HG02610 (cell line): ENCODE measurements around the gene HDAC4.

Source experiments
- ATAC-seq: cut with Tn5 transposase; IDR thresholded peaks from one replicate; pipeline ENCODE4 v1.9.1; 2021; ENCODE audit warnings: mild to moderate bottlenecking, moderate library complexity; ENCODE audit not compliant: unreplicated experiment

HDAC4 gene

DNA sequence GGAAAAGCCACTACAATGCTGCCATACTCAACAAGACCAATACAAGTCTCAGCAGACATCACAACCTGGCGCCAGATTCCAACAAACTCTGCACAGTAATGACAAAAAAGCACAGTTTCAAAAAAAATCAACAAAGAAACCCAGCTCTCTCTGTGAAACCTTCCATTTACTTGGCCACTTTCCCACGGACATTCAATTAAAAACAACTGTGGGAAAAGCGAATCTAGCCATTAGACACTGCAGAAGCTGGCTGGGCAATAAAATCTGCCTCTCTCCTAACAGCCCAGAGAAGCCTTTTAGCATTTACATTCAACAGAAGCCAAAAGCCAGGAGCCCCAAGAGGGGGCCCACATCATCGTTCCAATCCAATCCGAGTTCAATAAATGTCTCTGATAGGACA is 128.9 kb downstream of the HDAC4 start:
- no peak for ATAC-seq

DNA sequence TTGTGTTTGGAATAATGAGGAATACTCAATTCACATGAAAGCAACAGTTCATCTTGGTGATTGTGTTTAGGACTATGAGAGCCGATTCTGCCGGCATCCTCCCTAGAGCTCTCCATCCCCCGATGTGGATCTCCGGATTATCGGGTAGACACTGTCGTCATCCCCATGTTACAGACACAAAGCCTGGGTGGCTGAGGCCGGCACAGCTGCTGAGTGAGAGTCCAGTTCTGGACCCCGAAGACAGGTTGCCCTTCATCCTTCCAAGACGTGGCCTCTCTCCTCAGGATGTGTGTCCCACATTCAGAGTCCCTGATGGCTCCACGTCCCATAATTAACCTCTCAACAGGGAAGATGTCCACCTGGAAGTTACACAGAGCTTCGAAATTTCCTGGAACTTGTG is 129.3 kb downstream of the HDAC4 start:
- no peak for ATAC-seq

DNA sequence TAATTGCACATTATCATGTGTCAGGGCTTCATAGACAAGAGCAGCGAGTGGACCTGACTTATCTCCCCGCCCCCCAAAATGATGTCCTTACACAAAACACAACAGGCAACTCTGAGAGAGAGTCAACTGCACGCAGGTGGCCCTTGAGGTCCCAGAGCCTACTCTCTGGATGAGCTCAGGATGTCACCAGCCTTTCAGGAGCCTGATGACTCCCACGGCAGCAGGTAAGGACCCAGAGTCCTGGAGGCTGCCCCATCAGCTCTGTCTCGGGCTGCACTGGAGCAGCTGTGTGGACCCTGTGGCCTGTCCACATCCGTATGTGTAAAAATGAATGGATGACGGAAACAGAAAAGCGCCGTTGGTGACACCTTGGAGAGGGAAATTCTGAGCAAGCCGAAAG is 130.9 kb downstream of the HDAC4 start:
- ATAC-seq = no peak

DNA sequence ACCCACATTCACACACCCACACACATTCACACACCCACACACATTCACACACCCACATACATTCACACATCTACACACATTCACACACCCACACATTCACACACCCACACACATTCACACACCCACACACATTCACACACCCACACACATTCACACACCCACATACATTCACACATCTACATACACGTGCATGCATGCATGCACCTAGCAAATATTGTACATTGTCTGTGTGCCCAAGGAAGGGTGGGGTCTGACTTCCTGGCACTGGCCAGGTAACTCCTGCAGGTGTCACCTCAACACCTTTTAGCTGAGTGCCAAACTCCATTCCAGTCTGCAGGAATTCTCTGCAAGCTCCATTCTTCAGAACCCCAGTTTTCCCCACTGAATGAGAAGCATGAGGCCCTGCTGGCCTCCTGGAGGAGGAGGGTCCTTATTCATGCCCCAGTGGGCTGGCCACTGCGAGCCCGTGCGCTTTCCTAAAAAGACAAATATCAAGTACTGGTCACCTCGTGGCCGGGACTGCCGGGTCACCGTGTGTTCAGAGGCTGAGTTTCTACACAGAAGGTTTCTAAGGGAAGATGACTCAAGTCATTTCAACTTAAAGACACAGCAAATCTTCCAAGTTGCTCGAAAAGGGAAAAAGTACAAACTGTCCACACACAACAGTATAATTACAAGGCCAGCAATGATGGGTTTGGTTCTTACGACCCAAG is 131.5 kb downstream of the HDAC4 start:
- no peak for ATAC-seq

DNA sequence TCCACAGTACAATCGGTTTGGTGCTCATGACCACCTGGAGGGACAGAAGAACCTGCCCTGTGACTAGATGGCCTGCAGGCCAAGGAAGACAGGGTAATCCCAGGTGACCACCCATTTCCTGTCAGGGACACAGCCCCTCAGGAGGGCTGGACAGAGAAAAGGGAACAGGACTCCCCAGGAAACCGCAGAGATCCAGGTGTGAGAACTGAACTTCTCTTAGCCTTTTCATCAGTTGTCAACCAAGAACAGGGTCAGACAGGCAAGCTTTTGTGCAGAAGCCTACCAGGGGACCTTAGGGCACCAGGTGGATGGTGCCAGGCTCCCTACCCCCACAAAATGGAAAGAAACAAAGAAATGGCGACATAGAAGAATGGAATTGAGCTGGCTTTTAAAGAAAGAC is 132.3 kb downstream of the HDAC4 start:
- ATAC-seq = no peak

DNA sequence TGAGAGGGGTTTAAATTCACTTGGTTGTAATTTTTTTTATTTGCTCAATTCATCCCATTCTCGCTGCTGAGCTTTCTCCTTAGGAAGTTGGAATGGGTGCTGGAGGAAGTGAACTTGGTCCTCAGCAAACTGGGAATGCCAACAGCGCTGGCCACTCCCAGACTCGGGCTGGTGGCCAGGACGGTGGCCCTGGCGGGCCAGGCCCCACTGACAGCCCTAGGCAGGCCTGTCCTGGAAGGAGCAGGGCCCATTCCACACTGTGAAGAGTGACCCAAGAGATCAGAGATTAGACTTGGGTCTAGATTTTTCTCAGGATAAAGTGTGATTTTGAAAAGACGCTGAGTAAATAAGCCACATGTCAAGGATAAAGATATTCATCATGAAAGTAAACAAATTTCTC is 132.7 kb downstream of the HDAC4 start:
- ATAC-seq = no peak

DNA sequence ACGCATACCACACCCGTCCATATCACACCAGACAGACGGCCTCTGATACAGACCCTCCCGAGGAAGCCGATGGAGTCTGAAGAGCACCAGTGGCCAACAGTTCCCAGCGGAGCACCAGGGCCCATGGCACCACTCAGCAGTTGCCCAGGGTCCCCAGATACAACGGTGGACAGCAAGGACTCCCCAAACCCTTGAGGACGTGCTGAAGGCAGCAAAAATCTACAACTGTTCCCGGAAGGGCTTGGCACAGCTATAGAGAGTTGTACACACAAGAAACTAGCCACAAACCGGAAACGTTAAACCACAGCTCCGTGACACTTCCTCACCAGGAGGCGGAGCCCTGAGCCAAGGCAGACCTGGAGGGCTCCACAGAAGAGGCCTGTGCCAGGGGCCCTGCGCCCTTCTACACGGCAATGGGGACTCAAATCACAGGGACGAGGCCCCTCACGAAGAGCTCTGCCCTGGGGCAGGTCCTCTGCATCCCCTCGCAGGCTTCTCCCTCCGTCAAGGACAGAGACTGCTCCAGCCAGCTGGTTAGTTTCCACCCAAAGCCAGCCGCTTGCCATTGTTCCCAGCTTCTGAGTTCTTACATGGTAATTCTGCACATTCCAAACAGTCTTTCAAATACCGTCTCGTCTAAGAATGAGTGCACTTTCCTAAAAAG is 133.4 kb downstream of the HDAC4 start:
- ATAC-seq = peak; percentile 73

DNA sequence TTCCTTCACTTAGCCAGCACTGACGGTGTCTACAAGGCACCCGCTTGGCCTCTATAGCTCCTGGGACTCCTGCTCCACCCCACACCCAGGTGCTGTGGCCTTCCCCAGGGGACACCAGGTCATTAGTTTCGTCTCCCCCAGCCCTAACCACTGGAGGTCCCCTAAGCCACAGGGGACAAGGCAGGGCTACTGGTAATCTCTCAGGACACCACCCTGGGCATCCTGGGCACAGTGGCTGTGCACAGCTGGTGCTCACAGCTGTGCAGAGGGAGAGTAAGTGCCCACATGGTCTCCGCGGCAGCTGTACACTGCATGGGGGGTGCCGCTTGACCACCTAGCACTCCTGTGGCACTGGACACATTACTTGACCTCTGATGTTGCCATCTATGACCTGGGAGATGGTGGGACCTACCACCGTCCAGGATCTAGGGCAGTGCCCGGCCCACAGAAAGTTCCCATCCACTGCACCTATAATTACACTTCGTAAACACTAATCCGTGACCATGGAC is 134.0 kb downstream of the HDAC4 start:
- ATAC-seq = no peak

DNA sequence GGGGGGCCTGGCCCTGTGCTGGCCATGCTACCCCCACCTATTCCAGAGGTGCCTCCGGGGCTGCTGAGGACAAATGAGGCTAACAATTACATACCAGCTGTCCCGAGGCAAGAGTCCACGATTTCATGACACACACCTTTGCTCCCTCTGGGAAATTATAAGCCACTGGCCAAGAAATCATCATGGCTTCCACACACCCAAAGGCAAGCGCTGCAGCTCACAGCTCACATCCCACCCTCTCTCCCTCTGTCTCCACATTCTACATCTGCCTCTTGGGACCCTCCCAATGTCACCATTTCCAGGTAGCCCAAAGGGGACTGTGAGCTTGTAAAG is 134.4 kb downstream of the HDAC4 start:
- ATAC-seq = no peak

DNA sequence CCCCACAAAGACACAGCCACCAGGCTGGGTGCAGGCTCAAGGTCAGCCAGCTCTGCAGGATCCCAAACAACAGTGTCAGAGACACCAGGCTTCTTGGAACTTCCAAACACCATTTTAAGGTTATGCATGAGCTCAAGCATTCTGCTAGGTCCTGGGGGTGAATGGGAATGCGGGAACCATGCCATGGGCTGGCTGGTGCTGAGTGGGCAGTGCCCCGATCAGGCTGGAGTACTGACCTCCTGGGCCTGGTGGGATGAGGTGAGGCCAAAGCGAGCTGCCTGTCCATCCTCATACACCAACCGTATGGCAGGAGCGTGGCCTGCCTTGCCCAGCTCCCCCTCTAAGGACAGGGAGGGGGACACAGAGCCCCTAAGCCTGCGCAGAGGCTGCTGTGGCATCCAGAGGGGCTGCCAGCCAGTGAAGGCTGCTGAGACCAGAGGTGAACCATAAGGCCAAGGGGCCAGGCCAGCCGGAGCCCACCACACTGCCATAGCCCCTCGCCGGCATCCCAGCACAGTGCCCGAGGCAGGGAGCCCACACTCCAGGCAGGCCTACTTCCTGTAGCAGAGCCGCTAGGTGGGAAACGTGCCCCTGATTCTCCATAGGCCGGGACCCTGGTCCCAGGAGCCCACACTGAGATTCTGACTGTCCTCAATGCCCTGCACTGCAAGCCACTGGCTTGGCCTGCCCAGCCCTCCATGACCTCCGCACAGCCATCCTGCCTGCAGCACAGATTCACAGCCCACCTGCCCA is 135.0 kb downstream of the HDAC4 start:
- ATAC-seq = no peak

DNA sequence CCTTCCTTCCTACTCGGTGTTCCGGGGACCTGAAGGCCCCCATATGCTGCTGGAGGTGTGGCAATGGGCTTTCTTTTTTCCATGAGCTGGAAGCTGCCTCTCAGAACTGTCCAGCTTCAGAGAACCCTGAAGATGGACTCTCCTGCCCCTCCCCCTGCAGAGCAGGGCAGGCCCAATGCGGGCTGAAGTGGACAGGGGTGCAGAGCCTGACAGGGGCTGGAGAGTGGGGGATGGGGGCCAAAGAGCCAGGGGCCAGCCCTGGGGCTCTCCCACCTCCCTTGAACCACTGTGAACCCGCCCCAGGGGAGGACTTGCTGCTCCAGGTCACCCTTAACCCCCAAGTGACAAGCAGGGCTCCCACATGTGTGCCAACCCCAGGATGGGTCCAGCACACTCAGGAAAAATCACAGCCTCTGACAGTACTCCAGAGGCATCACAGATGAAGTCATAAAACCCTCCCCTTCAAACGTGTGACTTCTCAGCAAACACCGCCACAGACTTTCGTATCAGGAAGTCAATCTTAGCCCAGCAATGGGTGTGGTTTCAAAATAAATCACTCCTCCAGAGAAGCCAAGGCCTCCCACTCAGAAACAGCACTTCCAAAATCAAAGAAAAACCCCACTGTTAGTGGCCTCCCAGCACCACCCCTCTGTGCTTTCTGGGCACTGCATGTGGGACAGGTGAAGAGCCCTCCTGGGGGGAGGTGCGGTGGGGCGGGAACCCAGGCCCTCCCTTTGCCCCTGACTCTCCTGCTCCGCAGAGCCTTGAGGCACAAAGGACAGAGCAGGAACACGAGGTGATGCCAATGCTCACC is 135.8 kb downstream of the HDAC4 start:
- ATAC-seq = no peak

DNA sequence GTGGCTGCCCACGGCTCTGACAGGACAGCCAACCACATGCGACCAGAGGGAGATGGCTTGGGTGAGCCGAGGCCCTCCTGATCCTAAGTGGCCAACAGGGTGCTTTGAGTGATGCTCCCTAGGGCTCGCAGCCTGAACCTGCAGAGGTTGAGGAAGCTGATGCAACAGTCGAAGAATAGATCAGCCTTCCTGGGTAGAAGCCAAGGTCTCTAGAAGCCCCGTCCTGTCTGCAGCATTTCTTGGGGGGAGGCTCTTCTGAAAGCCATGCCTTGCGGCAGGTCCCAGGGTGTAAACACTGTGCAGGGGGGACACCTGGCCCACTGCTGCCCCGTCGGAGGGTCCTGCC is 136.4 kb downstream of the HDAC4 start:
- no peak for ATAC-seq

DNA sequence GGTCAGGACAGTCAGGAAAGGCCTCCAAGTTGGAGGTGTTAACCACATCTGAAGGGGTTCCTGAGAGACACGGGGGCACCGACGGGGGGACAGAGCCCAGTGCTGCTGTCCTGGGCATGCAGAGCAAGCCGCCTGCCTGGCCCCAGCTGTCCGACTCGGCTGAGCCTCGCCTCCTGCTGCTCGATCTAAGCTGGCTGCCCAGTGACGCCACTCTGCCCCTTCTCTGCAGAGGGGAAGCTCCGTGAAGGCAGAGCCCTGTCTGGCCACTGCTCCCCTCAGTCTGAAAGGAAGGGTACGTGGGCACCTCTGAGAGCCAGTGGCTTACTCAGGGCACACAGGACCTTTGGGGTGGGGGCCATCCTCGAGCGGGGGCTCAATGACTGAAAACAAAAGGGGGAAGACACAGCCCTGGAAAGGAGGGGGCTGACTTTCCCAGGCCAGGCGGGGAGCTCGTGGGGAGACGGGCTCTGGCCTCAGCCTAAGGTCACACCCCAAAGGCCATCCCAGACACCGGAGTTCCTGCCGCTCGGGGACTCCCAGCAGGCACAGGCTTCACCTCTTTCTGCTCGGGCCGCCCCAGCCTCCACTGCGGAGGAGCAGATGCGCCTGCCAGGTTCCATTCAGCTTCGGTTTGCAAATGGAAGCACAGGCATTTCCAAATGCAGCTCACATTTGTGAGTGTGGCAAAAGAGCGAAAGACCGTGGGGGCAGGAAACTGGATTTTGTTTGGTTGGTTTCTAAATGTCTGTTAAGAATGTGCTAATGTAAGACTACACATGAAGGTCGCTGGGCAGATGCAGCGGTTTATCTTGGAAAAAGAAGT is 136.9 kb downstream of the HDAC4 start:
- no peak for ATAC-seq

DNA sequence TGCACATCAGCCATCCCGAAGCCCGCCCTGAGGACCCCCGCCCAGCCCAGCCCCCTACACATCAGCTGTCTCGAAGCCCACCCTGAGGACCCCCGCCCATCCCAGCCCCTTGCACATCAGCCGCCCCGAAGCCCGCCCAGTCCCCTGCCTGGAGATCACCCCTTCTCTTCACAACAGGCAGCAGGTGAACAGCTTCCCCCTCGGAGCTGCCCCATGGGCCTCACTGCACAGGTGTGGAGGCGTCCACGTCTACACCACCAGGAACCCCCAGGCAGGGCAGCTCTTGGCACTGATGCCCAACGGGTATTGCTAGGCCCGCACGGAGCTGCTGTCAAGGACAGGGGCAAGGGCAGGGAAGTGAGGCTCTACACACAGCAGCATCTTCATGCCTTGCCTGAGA is 137.6 kb downstream of the HDAC4 start:
- no peak for ATAC-seq

DNA sequence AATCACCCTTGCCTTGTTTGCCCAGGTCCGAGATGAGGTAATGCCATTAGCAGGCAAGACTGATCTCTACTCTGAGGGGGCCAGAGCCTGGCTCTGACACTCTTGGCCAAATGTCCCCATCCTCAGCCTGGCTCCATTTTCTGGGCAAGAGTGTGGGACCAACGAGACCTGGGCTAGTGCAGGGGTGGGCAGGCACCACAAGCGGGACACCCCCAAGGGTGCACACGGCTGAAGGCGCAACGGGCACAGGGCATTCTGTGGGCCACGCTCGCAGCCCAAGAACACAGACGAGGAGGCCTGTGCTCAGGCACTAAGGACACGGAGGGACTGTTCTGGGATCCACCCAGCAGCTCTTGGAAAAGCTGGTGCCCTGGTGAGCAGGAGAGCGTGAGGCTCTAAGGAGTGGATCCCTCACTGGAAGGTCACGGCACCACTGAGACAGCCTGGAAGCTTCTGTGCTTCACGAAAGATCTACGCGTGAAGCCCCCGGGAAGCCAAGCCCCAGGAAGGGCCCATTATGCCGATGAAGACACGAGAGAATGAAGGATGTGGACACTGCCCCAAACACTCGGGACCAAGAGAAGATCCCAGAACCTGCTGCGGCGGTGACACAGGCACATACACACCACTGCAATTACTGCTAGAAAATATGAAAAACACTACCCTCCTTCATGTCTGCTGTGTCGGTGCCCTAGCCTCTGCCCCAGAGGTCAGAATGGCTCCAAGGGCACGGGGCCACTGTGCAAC is 138.2 kb downstream of the HDAC4 start:
- no peak for ATAC-seq

DNA sequence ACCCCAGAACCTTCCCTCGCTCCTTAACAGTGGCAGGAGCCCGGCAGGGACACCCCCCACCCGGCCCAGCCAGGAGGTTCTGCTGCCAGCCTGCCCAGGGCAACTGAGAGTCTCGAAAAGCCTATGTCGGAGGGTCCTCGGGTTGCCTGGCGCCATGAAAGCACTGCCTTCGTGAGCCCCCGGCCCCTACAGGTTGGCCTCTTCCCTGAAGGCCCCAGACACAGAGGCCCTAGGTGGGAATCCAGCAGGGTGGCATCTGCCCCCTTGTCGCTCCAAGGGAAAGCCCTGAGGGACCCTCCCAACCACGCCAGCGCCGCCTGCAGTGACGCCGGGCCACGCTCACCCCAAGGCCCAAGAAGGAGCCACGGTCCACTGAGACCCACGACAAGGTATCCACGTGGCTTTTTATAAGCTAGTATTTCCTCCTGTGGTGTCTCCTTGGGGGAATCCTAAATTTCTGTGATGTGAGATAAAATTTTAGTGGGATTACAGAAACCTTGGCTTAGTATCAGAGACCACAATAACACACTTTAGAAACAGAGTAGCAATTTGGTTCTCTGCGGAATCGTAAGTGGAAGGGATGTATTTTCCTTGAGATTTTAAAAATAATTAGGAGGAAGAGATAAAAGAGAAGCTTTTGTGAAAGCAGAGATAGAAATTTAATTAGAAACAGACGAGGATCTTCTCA is 138.9 kb downstream of the HDAC4 start:
- ATAC-seq = no peak

DNA sequence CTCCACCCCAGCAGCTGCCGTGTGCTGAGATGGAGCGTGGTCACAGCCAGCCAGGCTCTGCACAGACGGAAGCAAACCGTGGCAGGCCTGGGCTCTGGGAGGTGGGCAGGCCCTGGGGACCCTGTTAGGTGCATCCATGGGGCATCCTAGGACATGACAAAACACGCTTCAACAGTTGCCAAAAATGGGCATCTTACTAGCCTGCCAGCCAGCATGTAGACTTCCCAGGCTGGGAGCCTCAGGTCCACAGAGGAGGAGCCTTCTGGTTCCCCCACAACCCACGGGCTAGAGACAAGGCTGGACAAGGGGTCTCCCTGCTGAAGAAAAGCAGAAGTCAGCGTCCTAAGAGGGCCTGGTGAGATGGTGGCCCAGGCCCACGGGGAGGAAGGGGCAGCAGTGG is 139.5 kb downstream of the HDAC4 start:
- no peak for ATAC-seq

DNA sequence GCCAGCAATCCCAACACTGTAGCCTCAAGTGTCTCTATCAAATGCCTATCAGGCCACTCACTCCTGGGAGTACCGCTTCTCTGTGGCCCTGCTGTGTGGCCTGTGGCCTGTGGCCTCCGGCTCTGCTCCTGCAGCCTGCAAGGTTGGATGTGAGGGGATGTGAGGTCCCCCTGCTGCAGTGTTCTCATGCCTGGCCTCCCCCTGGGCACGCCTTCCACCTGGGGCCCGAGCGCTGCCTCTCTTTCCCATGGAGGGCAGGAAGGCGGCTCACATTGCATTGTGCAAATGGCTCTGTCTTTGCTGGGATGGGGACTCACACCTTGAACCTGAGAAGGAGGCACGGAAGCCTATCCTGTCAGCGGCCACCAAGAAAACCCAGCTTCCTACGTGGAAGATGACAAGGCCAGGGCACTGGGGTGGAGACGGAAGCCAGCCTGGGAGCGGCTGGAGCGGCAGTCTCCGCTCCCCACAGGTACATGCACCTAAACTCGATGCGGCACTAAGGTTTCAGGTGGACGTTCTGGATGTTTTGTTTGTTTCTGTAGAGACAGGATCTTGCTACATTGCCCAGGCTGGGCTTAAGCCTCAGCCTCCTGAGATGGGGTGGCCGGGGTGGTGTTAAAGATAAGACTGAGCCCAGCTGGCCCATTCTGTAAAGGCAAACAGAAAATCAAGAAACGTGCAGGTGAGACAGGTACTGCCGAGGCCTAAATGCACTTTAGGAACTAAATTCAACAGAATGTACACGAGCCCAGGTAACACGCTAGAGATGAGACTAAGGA is 140.1 kb downstream of the HDAC4 start:
- no peak for ATAC-seq
